PC-9 (cell line): ENCODE measurements around the gene DIP2C. TPM values are rescaled to one million over a fixed set of nuclear protein-coding genes. Genes with fewer than 3 reads are reported as not detected.
"Not testable (repeated sequence)": the region's sequence is repeated elsewhere in the genome, so short reads cannot be mapped to it uniquely, and the experiment has no call there.

ENCODE experiments used
- BruUV-seq: library from RNA; stranded (reverse); fragments of 400-500 nt; replicated peaks from 2 replicates; lab custom pipeline; 2021; lab: Mats Ljungman, UMichigan
- CTCF ChIA-PET: fragments of 300-600 bp; sonication (Branson Sonifier 250); formaldehyde crosslinking; loops from one replicate; lab custom pipeline; 2022; ENCODE audit warnings: antibody characterized with exemption; lab: Charles Lee
- POLR2A ChIA-PET: fragments of 300-600 bp; sonication (Branson Sonifier 250); formaldehyde crosslinking; loops from one replicate; lab custom pipeline; 2022; ENCODE audit warnings: antibody characterized with exemption; ENCODE audit not compliant: unreplicated experiment; lab: Charles Lee
- DNase-seq, 2 experiments: peaks; one replicate each; pipeline versions ENCODE4 v3.0.0 to v3.0.0-alpha.2; 2015 to 2022; ENCODE audit warnings: mixed read lengths in 1 of 2
- H2AFZ ChIP-seq: fragments of 200-600 bp; sonication (generic); 2 replicates; pipeline ENCODE4 v1.8.1; 2017; ENCODE audit warnings: antibody characterized with exemption
- H3F3A ChIP-seq: fragments of 200-600 bp; sonication (generic); 2 replicates; pipeline ENCODE4 v1.8.1; 2017; ENCODE audit warnings: antibody characterized with exemption, mild to moderate bottlenecking, low read depth; ENCODE audit not compliant: insufficient read depth
- H3K27ac ChIP-seq: fragments of 200-600 bp; sonication (generic); 2 replicates; pipeline ENCODE4 v1.6.1; 2016; ENCODE audit warnings: mixed run types
- H3K27me3 ChIP-seq: fragments of 200-600 bp; sonication (generic); 2 replicates; pipeline ENCODE4 v1.6.1; 2016; ENCODE audit warnings: low read depth, mixed run types; ENCODE audit not compliant: insufficient read depth
- H3K36me3 ChIP-seq: fragments of 200-600 bp; sonication (generic); 2 replicates; pipeline ENCODE4 v1.6.1; 2016; ENCODE audit warnings: low read depth, mixed run types
- H3K4me1 ChIP-seq: fragments of 200-600 bp; sonication (generic); replicated peaks from 2 replicates; pipeline ENCODE4 v1.6.1; 2016; ENCODE audit warnings: mixed run types; ENCODE audit not compliant: insufficient read depth
- H3K4me2 ChIP-seq: fragments of 200-600 bp; sonication (generic); 2 replicates; pipeline ENCODE4 v1.6.1; 2017; ENCODE audit warnings: mixed run types
- H3K4me3 ChIP-seq: fragments of 200-600 bp; sonication (generic); 2 replicates; pipeline ENCODE4 v1.6.1; 2016; ENCODE audit warnings: mixed run types
- H3K79me2 ChIP-seq: fragments of 200-600 bp; sonication (generic); 2 replicates; pipeline ENCODE4 v1.6.1; 2017; ENCODE audit warnings: low read depth, mixed run types
- H3K9me2 ChIP-seq: fragments of 200-600 bp; sonication (generic); 2 replicates; pipeline ENCODE4 v1.8.1; 2017; ENCODE audit warnings: mild to moderate bottlenecking; ENCODE audit not compliant: insufficient read depth
- H3K9me3 ChIP-seq: fragments of 200-600 bp; sonication (generic); 2 replicates; pipeline ENCODE4 v1.8.1; 2016; ENCODE audit warnings: low read depth; ENCODE audit not compliant: insufficient read depth
- H4K20me1 ChIP-seq: fragments of 200-600 bp; sonication (generic); 2 replicates; pipeline ENCODE4 v1.8.1; 2017; ENCODE audit not compliant: insufficient read depth
- EZH2 ChIP-seq: fragments of 200-600 bp; sonication (generic); IDR thresholded peaks from 2 replicates; pipeline ENCODE4 v1.8.0; 2017; ENCODE audit warnings: antibody characterized with exemption, low read depth
- intact Hi-C: fragments of 100-400 bp; cut with micrococcal nuclease; formaldehyde crosslinking; loops from one replicate; pipeline ENCODE4 v1.10.0; 2022; ENCODE audit not compliant: unreplicated experiment
- total RNA-seq: library from RNA; stranded (reverse); gene quantifications from 2 replicates; pipeline ENCODE4 v1.2.3, GENCODE V29; 2021
- TF ChIP-seq, protein P1 (sequence below): fragments of 200-600 bp; sonication (generic); conservative IDR thresholded peaks from 2 replicates; pipeline ENCODE4 v1.6.1; 2017; ENCODE audit warnings: mixed run types, antibody characterized with exemption, mild to moderate bottlenecking, moderate library complexity

The DIP2C gene
- total RNA-seq, 1 experiment from 2014 or later = 0.83 TPM

DNA sequence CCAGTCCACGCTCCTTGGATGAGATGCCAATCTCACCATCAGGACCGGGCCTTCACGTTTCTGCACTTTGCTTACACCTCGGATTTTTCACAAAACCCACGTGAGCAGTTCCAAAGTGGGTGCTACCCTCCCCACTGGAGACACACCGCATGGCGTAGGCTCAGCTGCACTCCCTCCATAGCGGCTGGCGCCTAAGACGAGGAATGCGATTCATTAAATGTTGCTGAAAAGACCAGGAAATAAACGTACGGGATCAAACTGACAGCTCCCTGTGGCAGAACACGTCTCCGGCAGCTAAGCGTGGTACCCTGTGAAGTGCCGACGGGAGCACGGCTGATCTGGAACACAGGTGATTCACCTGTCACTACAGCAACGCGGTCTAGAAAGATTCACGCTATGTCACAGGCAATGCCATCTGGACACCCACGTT is 209.0 kb downstream of the DIP2C start:
- ChIA-PET CTCF (no interaction called here), POLR2A (no interaction called here)
- TF ChIP-seq, protein P1, sequence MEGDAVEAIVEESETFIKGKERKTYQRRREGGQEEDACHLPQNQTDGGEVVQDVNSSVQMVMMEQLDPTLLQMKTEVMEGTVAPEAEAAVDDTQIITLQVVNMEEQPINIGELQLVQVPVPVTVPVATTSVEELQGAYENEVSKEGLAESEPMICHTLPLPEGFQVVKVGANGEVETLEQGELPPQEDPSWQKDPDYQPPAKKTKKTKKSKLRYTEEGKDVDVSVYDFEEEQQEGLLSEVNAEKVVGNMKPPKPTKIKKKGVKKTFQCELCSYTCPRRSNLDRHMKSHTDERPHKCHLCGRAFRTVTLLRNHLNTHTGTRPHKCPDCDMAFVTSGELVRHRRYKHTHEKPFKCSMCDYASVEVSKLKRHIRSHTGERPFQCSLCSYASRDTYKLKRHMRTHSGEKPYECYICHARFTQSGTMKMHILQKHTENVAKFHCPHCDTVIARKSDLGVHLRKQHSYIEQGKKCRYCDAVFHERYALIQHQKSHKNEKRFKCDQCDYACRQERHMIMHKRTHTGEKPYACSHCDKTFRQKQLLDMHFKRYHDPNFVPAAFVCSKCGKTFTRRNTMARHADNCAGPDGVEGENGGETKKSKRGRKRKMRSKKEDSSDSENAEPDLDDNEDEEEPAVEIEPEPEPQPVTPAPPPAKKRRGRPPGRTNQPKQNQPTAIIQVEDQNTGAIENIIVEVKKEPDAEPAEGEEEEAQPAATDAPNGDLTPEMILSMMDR = no peak
- no peaks in the 10 kb centered on the region for H3K9me2 ChIP-seq
- no TSS peak for BruUV-seq
- H3K4me2 ChIP-seq = no peak overlapping the region
- no peaks in the 10 kb centered on the region for H3K79me2 ChIP-seq
- no peaks in the 10 kb centered on the region for H3K36me3 ChIP-seq
- DNase-seq = no peak
- H4K20me1 ChIP-seq = no peaks in the 10 kb centered on the region
- intact Hi-C loops = no loop called here
- H3K27me3 ChIP-seq = peaks cover 60% of the 10 kb centered on the region
- H3K27ac ChIP-seq = no peak overlapping the region
- H3F3A ChIP-seq = no peaks in the 10 kb centered on the region
- no peak overlapping the region for H2AFZ ChIP-seq
- H3K4me3 ChIP-seq = no peak overlapping the region
- H3K4me1 ChIP-seq = no peaks in the 10 kb centered on the region
- H3K9me3 ChIP-seq = no peaks in the 10 kb centered on the region

DNA sequence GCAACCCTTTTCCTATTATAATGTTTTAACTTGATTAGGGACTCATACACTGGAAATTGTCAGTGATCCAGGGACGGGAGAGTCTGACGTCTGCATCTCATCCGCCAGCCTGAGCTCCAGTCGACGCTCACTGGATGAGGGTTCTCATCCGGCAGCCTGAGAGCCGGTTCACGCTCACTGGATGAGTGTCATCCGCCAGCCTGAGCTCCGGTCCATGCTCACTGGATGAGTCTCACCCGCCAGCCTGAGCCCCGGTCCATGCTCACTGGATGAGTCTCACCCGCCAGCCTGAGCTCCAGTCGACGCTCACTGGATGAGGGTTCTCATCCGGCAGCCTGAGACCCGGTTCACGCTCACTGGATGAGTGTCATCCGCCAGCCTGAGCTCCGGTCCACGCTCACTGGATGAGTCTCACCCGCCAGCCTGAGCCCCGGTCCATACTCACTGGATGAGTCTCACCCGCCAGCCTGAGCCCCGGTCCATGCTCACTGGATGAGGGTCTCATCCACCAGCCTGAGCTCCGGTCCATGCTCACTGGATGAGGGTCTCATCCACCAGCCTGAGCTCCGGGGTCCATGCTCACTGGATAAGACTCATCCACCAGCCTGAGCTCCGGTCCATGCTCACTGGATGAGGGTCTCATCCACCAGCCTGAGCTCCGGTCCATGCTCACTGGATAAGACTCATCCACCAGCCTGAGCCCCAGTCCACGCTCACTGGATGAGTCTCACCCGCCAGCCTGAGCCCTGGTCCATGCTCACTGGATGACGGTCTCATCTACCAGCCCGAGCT is 209.6 kb downstream of the DIP2C start:
- H2AFZ ChIP-seq, H3K79me2 ChIP-seq, H3K4me1 ChIP-seq, H3K36me3 ChIP-seq, H3K4me3 ChIP-seq, DNase-seq, H3K27ac ChIP-seq, intact Hi-C loops, POLR2A ChIA-PET, H3K9me3 ChIP-seq, CTCF ChIA-PET, BruUV-seq, H4K20me1 ChIP-seq, H3F3A ChIP-seq, H3K4me2 ChIP-seq, H3K9me2 ChIP-seq: not testable (repeated sequence)
- peaks cover 60% of the 10 kb centered on the region for H3K27me3 ChIP-seq

DNA sequence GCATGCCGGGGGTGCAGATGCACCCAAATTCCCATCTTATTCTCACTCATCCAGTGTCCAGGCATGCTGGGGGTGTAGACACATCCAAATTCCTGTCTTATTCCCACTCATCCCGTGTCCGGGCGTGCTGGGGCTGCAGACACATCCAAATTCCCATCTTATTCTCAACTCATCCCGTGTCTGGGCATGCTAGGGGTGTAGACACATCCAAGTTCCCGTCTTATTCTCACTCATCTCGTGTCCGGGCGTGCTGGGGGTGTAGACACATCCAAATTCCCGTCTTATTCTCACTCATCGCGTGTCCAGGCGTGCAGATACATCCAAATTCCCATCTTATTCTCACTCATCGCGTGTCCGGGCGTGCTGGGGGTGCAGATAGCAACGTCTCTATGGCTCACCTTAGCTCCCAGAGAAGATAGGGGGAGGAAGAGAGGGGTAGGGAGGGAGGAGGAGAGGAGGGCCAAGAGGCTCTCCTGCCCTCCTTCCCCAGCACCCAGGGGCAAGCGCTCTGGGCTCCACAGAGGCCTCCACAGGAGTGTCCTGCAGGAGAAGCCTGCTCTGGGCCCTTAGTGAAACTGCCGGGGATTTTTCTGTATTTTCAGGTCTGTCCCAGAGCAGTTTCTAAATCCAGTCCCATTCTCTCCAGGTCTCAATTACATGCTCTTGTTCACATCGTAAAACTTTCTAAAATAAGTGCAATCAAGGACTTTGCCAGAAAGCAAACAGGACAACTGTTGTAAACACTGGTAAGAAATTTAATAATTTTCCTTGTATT is 210.8 kb downstream of the DIP2C start:
- Histone ChIP-seq H3K4me1 (no peaks in the 10 kb centered on the region), H3K79me2 (no peaks in the 10 kb centered on the region), H3K4me2 (no peak overlapping the region), H3K9me2 (no peaks in the 10 kb centered on the region), H2AFZ (no peak overlapping the region), H3K36me3 (no peaks in the 10 kb centered on the region), H3K4me3 (no peak overlapping the region), H3K27ac (no peak overlapping the region), H4K20me1 (no peaks in the 10 kb centered on the region), H3F3A (no peaks in the 10 kb centered on the region), H3K9me3 (no peaks in the 10 kb centered on the region), H3K27me3 (peaks cover 60% of the 10 kb centered on the region)
- DNase-seq = no peak
- no peak for TF ChIP-seq EZH2
- TF ChIP-seq, protein P1 = no peak
- intact Hi-C loops = no loop called here
- CTCF ChIA-PET = no interaction called here
- no TSS peak for BruUV-seq
- POLR2A ChIA-PET = no interaction called here
